Common myeloid progenitor, CD34-positive (primary cell): Measurements from ENCODE around the gene DENND10.
"Not testable (repeated sequence)": the region's sequence is repeated elsewhere in the genome, so short reads cannot be mapped to it uniquely, and the experiment has no call there.

Source experiments
- CTCF ChIA-PET: fragments of 350-600 bp; sonication (Branson Sonifier 250); formaldehyde crosslinking; loops from one replicate; lab custom pipeline; 2021; ENCODE audit warnings: antibody characterized with exemption; lab: Charles Lee
- POLR2A ChIA-PET: fragments of 350-600 bp; sonication (Branson Sonifier 250); formaldehyde crosslinking; loops from one replicate; lab custom pipeline; 2021; ENCODE audit warnings: antibody characterized with exemption; lab: Charles Lee
- DNase-seq, 3 donors: peaks; one replicate each; pipeline versions ENCODE4 v3.0.0 to v3.0.0-alpha.2; 2013
- H3K27ac ChIP-seq, 2 experiments: 1 replicate in 1 of 2; 2 replicates in 1 of 2; pipeline ENCODE4 v1.7.0; 2013; ENCODE audit warnings: inconsistent platforms in 2 of 2, low read length in 2 of 2, mild to moderate bottlenecking in 2 of 2, low read depth in 1 of 2, moderate library complexity in 1 of 2; ENCODE audit not compliant: severe bottlenecking in 2 of 2, insufficient read depth in 1 of 2, poor library complexity in 1 of 2
- H3K27me3 ChIP-seq, 5 experiments: replicated peaks in 2 of 5; 1 replicate in 3 of 5; 2 replicates in 2 of 5; pipeline versions ENCODE4 v1.6.1 to v1.7.0; 2013; ENCODE audit warnings: low read length in 4 of 5, mild to moderate bottlenecking in 2 of 5, moderate library complexity in 2 of 5, inconsistent platforms in 1 of 5; ENCODE audit not compliant: insufficient read depth in 5 of 5, control insufficient read depth in 4 of 5
- H3K36me3 ChIP-seq, 4 experiments: 1 replicate in 2 of 4; 2 replicates in 2 of 4; pipeline versions ENCODE4 v1.6.1 to v1.7.0; 2013; ENCODE audit warnings: low read length in 3 of 4, control low read depth in 1 of 4, mild to moderate bottlenecking in 1 of 4; ENCODE audit not compliant: control insufficient read depth in 4 of 4, insufficient read depth in 4 of 4
- H3K4me1 ChIP-seq, 4 experiments: 1 replicate in 3 of 4; 2 replicates in 1 of 4; pipeline versions ENCODE4 v1.6.1 to v1.7.1; 2013; ENCODE audit warnings: low read length in 3 of 4, mild to moderate bottlenecking in 3 of 4, control low read depth in 1 of 4, inconsistent platforms in 1 of 4, moderate library complexity in 1 of 4; ENCODE audit not compliant: control insufficient read depth in 4 of 4, insufficient read depth in 4 of 4; ENCODE audit errors: control extremely low read depth in 1 of 4
- H3K4me3 ChIP-seq, 7 experiments: 1 replicate in 4 of 7; 2 replicates in 3 of 7; pipeline versions ENCODE4 v1.5.1 to v1.7.0; 2013; ENCODE audit warnings: mild to moderate bottlenecking in 7 of 7, low read length in 6 of 7, moderate library complexity in 6 of 7, inconsistent platforms in 2 of 7, low read depth in 2 of 7, control low read depth in 1 of 7; ENCODE audit not compliant: insufficient read depth in 4 of 7, control insufficient read depth in 1 of 7; ENCODE audit errors: extremely low read depth in 1 of 7
- H3K9me3 ChIP-seq, 5 experiments: 1 replicate in 4 of 5; 2 replicates in 1 of 5; pipeline versions ENCODE4 v1.6.1 to v1.7.1; 2013; ENCODE audit warnings: low read length in 4 of 5, mild to moderate bottlenecking in 2 of 5, inconsistent platforms in 1 of 5, low read depth in 1 of 5, moderate library complexity in 1 of 5; ENCODE audit not compliant: control insufficient read depth in 4 of 5, insufficient read depth in 2 of 5; ENCODE audit errors: control extremely low read depth in 1 of 5
- WGBS: methylation state at CpG from one replicate; pipeline ENCODE4 v1.1.5; 2013; ENCODE audit not compliant: insufficient coverage; 5-methylcytosine and 5-hydroxymethylcytosine counted together

DENND10 gene

GRCh38 chr10:119131512-119132240 is 27.8 kb downstream of the DENND10 start:
- WGBS, result 2% methylated on average over 6 of the region's 10 CpGs
- H3K4me1 ChIP-seq, result peaks cover 27 to 69% (median 58%) of the 10 kb centered on the region in 4 experiments
- H3K4me3 ChIP-seq, result peak overlapping the region in 6 of 7 experiments; percentile 55 to 73 (median 64)
- no peaks in the 10 kb centered on the region for H3K9me3 ChIP-seq
- ChIA-PET CTCF (interaction anchor here (1.0 to 1.5 kb wide), 6 partner anchors 13 to 264 kb away, joined by 3 to 4 read pairs (median 3); no protein-coding TSS in a partner anchor), POLR2A (no interaction called here)
- H3K27me3 ChIP-seq, result no peaks in the 10 kb centered on the region
- DNase-seq, result peak; percentile 61 to 87 (median 86)
- peak overlapping the region; percentile 47 to 80 for H3K27ac ChIP-seq
- H3K36me3 ChIP-seq, result peaks cover 2 to 43% (median 19%) of the 10 kb centered on the region in 4 experiments

GRCh38 chr10:119132521-119133345 is 28.8 kb downstream of the DENND10 start:
- ChIA-PET POLR2A (no interaction called here), CTCF (interaction anchor here (0.7 to 1.1 kb wide), 4 partner anchors 12 to 47 kb away, joined by 3 to 4 read pairs (median 3); no protein-coding TSS in a partner anchor)
- no peaks in the 10 kb centered on the region for H3K27me3 ChIP-seq
- 94% methylated on average over 12 of the region's 14 CpGs for WGBS
- no peak for DNase-seq
- H3K27ac ChIP-seq, result peak overlapping the region; percentile 17 to 80
- H3K9me3 ChIP-seq, result no peaks in the 10 kb centered on the region
- H3K4me1 ChIP-seq, result peaks cover 27 to 69% (median 58%) of the 10 kb centered on the region in 4 experiments
- peaks cover 2 to 39% (median 18%) of the 10 kb centered on the region in 4 experiments for H3K36me3 ChIP-seq
- peak overlapping the region in 1 of 7 experiments; percentile 58 for H3K4me3 ChIP-seq

- Histone ChIP-seq H3K36me3 (peaks cover 2 to 43% (median 17%) of the 10 kb centered on the region in 4 experiments), H3K4me3 (no peak overlapping the region), H3K27ac (no peak overlapping the region), H3K4me1 (peaks cover 27 to 80% (median 67%) of the 10 kb centered on the region in 4 experiments), H3K27me3 (no peaks in the 10 kb centered on the region), H3K9me3 (no peaks in the 10 kb centered on the region)
- ChIA-PET CTCF (no interaction called here), POLR2A (no interaction called here)
- DNase-seq, result no peak
- WGBS, result 95% methylated on average over 4 of the region's 8 CpGs
These were observed 30.0 kb downstream of the DENND10 start for GRCh38 chr10:119133949-119134348.

GRCh38 chr10:119135513-119135881 is 31.6 kb downstream of the DENND10 start:
- no peak overlapping the region for H3K27ac ChIP-seq
- no CpG with 5 or more reads among the region's 4 CpGs for WGBS

GRCh38 chr10:119136084-119136483 is 32.2 kb downstream of the DENND10 start:
- H3K4me1 ChIP-seq, result peaks cover 27 to 65% (median 55%) of the 10 kb centered on the region in 4 experiments
- no peaks in the 10 kb centered on the region for H3K9me3 ChIP-seq
- ChIA-PET POLR2A (no interaction called here), CTCF (interaction anchor here (1.0 to 2.1 kb wide), 3 partner anchors 8 to 63 kb away, joined by 3 to 8 read pairs (median 3); no protein-coding TSS in a partner anchor)
- no peak for DNase-seq
- no peak overlapping the region for H3K27ac ChIP-seq
- no peaks in the 10 kb centered on the region for H3K27me3 ChIP-seq
- no peak overlapping the region for H3K4me3 ChIP-seq
- peaks cover 2 to 45% (median 15%) of the 10 kb centered on the region in 4 experiments for H3K36me3 ChIP-seq
- WGBS, result 89% methylated on average over 4 of the region's 7 CpGs

More at GRCh38 chr10:119135513-119135881, 31.6 kb downstream of the DENND10 start:
- ChIA-PET POLR2A (no interaction called here), CTCF (interaction anchor here (1.0 to 2.1 kb wide), 4 partner anchors 9 to 64 kb away, joined by 3 to 8 read pairs (median 3); no protein-coding TSS in a partner anchor)
- peak; percentile 43 to 82 (median 76) for DNase-seq
- Histone ChIP-seq H3K4me1 (peaks cover 27 to 71% (median 61%) of the 10 kb centered on the region in 4 experiments), H3K4me3 (no peak overlapping the region), H3K9me3 (no peaks in the 10 kb centered on the region), H3K27me3 (no peaks in the 10 kb centered on the region), H3K36me3 (peaks cover 2 to 44% (median 14%) of the 10 kb centered on the region in 4 experiments)

GRCh38 chr10:119137878-119138277 is 34.0 kb downstream of the DENND10 start:
- POLR2A ChIA-PET, result interaction anchor here (0.5 to 0.7 kb wide), 2 partner anchors 21 to 72 kb away, joined by 3 read pairs; no protein-coding TSS in a partner anchor
- not testable (repeated sequence) for H3K9me3 ChIP-seq, H3K4me3 ChIP-seq, H3K27ac ChIP-seq, H3K27me3 ChIP-seq, DNase-seq
- Histone ChIP-seq H3K4me1 (peaks cover 13 to 47% (median 41%) of the 10 kb centered on the region in 4 experiments), H3K36me3 (peaks cover 3 to 40% (median 17%) of the 10 kb centered on the region in 4 experiments)
- WGBS, result 93% methylated on average over 6 of the region's 8 CpGs
- CTCF ChIA-PET, result interaction anchor here (0.8 to 2.7 kb wide), 3 partner anchors 61 to 308 kb away, joined by 4 to 27 read pairs (median 16); no protein-coding TSS in a partner anchor
